SK-N-SH treated with all-trans-retinoic acid at 6 μM for 48 hours (cell line): ENCODE measurements around the gene MTREX.

Experiments used
- ATAC-seq: fragments of 200-7000 bp; cut with Tn5 transposase; 3 replicates; pipeline ENCODE4 v1.9.1; 2020; ENCODE audit warnings: mild to moderate bottlenecking, moderate library complexity
- ARNTL ChIP-seq: fragments of 450-650 bp; formaldehyde crosslinking; IDR thresholded peaks from 2 replicates; pipeline ENCODE4 v1.5.0; 2020; ENCODE audit warnings: low read depth, mild to moderate bottlenecking, moderate library complexity, borderline replicate concordance
- BACH2 ChIP-seq: fragments of 250-450 bp; sonication (Bioruptor Pico); IDR thresholded peaks from 2 replicates; pipeline ENCODE4 v1.9.0; 2021; ENCODE audit warnings: mild to moderate bottlenecking, borderline replicate concordance
- CREB5 ChIP-seq: fragments of 250-450 bp; sonication (Bioruptor Pico); IDR thresholded peaks from 2 replicates; pipeline ENCODE4 v1.5.1; 2020; ENCODE audit warnings: low read depth, mild to moderate bottlenecking, moderate library complexity
- CSDC2 ChIP-seq: fragments of 250-450 bp; sonication (Bioruptor Pico); IDR thresholded peaks from 2 replicates; pipeline ENCODE4 v1.5.0; 2020; ENCODE audit warnings: mild to moderate bottlenecking, moderate library complexity
- CSRNP3 ChIP-seq: fragments of 250-450 bp; sonication (Bioruptor Pico); IDR thresholded peaks from 2 replicates; pipeline ENCODE4 v1.5.1; 2021; ENCODE audit warnings: mild to moderate bottlenecking, moderate library complexity
- ESRRG ChIP-seq: fragments of 250-450 bp; sonication (Bioruptor Pico); IDR thresholded peaks from 2 replicates; pipeline ENCODE4 v1.6.1; 2021; ENCODE audit warnings: mild to moderate bottlenecking
- GLIS3 ChIP-seq: fragments of 250-450 bp; sonication (Bioruptor Pico); IDR thresholded peaks from 2 replicates; pipeline ENCODE4 v1.5.0; 2020; ENCODE audit warnings: mild to moderate bottlenecking, moderate library complexity
- ISL1 ChIP-seq: fragments of 250-450 bp; sonication (Bioruptor Pico); IDR thresholded peaks from 2 replicates; pipeline ENCODE4 v2.1.2; 2022; ENCODE audit warnings: mild to moderate bottlenecking, moderate library complexity
- OSR1 ChIP-seq: fragments of 250-450 bp; sonication (Bioruptor Pico); IDR thresholded peaks from 2 replicates; pipeline ENCODE4 v1.8.0; 2022; ENCODE audit warnings: moderate library complexity, mild to moderate bottlenecking, inconsistent platforms
- PATZ1 ChIP-seq: fragments of 250-450 bp; sonication (Bioruptor Pico); IDR thresholded peaks from 2 replicates; pipeline ENCODE4 v1.8.0; 2020; ENCODE audit warnings: mild to moderate bottlenecking, moderate library complexity, borderline replicate concordance
- PPARA ChIP-seq: fragments of 250-450 bp; sonication (Bioruptor Pico); IDR thresholded peaks from 2 replicates; pipeline ENCODE4 v1.5.0; 2020; ENCODE audit warnings: mild to moderate bottlenecking, borderline replicate concordance
- RARB ChIP-seq: fragments of 250-450 bp; sonication (Bioruptor Pico); IDR thresholded peaks from 2 replicates; pipeline ENCODE4 v1.8.0; 2021; ENCODE audit warnings: mild to moderate bottlenecking, moderate library complexity
- SNAI2 ChIP-seq: fragments of 250-450 bp; sonication (Bioruptor Pico); IDR thresholded peaks from 2 replicates; pipeline ENCODE4 v1.5.0; 2020; ENCODE audit warnings: mild to moderate bottlenecking, moderate library complexity
- TCF4 ChIP-seq: fragments of 250-450 bp; sonication (Bioruptor Pico); IDR thresholded peaks from 2 replicates; pipeline ENCODE4 v1.8.0; 2021; ENCODE audit warnings: mild to moderate bottlenecking, moderate library complexity, borderline replicate concordance
- TOX ChIP-seq: fragments of 250-450 bp; sonication (Bioruptor Pico); IDR thresholded peaks from 2 replicates; pipeline ENCODE4 v1.8.0; 2021; ENCODE audit warnings: mild to moderate bottlenecking, moderate library complexity, borderline replicate concordance
- TSHZ2 ChIP-seq: fragments of 250-450 bp; sonication (Bioruptor Pico); IDR thresholded peaks from 2 replicates; pipeline ENCODE4 v1.5.0; 2020; ENCODE audit warnings: mild to moderate bottlenecking, moderate library complexity
- ZC3H10 ChIP-seq: fragments of 250-450 bp; sonication (Bioruptor Pico); IDR thresholded peaks from 2 replicates; pipeline ENCODE4 v1.5.1; 2021; ENCODE audit warnings: mild to moderate bottlenecking, moderate library complexity
- ZFP3 ChIP-seq: fragments of 250-450 bp; sonication (Bioruptor Pico); IDR thresholded peaks from 2 replicates; pipeline ENCODE4 v1.5.0; 2020; ENCODE audit warnings: mild to moderate bottlenecking, moderate library complexity
- ZFP30 ChIP-seq: fragments of 450-650 bp; formaldehyde crosslinking; IDR thresholded peaks from 2 replicates; pipeline ENCODE4 v1.5.0; 2022; ENCODE audit warnings: mild to moderate bottlenecking, moderate library complexity
- ZNF565 ChIP-seq: fragments of 450-650 bp; formaldehyde crosslinking; conservative IDR thresholded peaks from 2 replicates; pipeline ENCODE4 v1.5.0; 2020; ENCODE audit warnings: low read depth, mild to moderate bottlenecking, moderate library complexity
- ZNF70 ChIP-seq: fragments of 450-650 bp; formaldehyde crosslinking; IDR thresholded peaks from 2 replicates; pipeline ENCODE4 v1.5.0; 2020; ENCODE audit warnings: mild to moderate bottlenecking, moderate library complexity
- ZNF8 ChIP-seq: fragments of 450-650 bp; formaldehyde crosslinking; IDR thresholded peaks from 2 replicates; pipeline ENCODE4 v1.5.0; 2020; ENCODE audit warnings: mild to moderate bottlenecking, moderate library complexity
- TF ChIP-seq, protein P1 (sequence below): fragments of 250-450 bp; sonication (Bioruptor Pico); IDR thresholded peaks from 2 replicates; pipeline ENCODE4 v1.8.0; 2021; ENCODE audit warnings: low read depth, mild to moderate bottlenecking, moderate library complexity, borderline replicate concordance

MTREX gene

DNA sequence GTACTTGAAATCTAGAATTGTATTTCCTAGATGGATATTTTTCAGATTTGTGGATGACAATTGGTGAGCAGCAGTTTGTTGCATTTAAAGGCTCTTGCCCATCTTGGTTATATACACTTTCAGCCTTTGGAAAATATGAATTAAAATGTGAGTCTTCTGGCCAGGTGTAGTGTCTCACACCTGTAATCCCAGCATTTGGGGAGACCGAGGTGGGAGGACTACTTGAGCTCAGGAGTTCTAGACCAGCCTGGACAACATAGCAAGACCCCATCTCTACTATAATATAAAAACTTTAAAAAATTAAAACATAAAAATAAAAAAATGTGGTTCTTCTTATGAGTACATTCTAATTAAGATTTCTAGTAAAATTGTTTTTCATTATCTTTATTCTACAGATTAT, 102.0 kb downstream of the MTREX start:
- TF ChIP-seq TCF4 (CRISPR knock-in tag) (no peak), BACH2 (CRISPR knock-in tag) (no peak), ZNF8 (no peak), ARNTL (CRISPR knock-in tag) (no peak), ZFP3 (CRISPR knock-in tag) (no peak), ZC3H10 (CRISPR knock-in tag) (no peak), TOX (CRISPR knock-in tag) (no peak), ESRRG (CRISPR knock-in tag) (no peak), ZFP30 (no peak)

GRCh38 chr5:55410845-55411244, 103.1 kb downstream of the MTREX start:
- TF ChIP-seq ARNTL (CRISPR knock-in tag) (no peak), TCF4 (CRISPR knock-in tag) (no peak), ZFP3 (CRISPR knock-in tag) (no peak), ZFP30 (no peak), GLIS3 (CRISPR knock-in tag) (no peak), BACH2 (CRISPR knock-in tag) (no peak), RARB (CRISPR knock-in tag) (no peak), ZNF70 (no peak), ESRRG (CRISPR knock-in tag) (no peak), CSDC2 (CRISPR knock-in tag) (no peak), OSR1 (no peak), CSRNP3 (CRISPR knock-in tag) (no peak), PATZ1 (CRISPR knock-in tag) (no peak), TSHZ2 (CRISPR knock-in tag) (no peak), ISL1 (CRISPR knock-in tag) (no peak), SNAI2 (no peak), TOX (CRISPR knock-in tag) (no peak)
- TF ChIP-seq, protein P1, sequence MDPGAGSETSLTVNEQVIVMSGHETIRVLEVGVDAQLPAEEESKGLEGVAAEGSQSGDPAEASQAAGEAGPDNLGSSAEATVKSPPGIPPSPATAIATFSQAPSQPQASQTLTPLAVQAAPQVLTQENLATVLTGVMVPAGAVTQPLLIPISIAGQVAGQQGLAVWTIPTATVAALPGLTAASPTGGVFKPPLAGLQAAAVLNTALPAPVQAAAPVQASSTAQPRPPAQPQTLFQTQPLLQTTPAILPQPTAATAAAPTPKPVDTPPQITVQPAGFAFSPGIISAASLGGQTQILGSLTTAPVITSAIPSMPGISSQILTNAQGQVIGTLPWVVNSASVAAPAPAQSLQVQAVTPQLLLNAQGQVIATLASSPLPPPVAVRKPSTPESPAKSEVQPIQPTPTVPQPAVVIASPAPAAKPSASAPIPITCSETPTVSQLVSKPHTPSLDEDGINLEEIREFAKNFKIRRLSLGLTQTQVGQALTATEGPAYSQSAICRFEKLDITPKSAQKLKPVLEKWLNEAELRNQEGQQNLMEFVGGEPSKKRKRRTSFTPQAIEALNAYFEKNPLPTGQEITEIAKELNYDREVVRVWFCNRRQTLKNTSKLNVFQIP, result no peak
- no peak for ATAC-seq

More for the DNA sequence above, 102.0 kb downstream of the MTREX start:
- no peak for ATAC-seq

GRCh38 chr5:55411876-55412275, 104.1 kb downstream of the MTREX start:
- no peak for ATAC-seq
- TF ChIP-seq TSHZ2 (CRISPR knock-in tag), result no peak
- TF ChIP-seq ZFP30, result no peak
- no peak for TF ChIP-seq PPARA (CRISPR knock-in tag)
- no peak for TF ChIP-seq TCF4 (CRISPR knock-in tag)
- TF ChIP-seq PATZ1 (CRISPR knock-in tag), result no peak
- TF ChIP-seq ZNF565 (CRISPR knock-in tag), result no peak
- TF ChIP-seq OSR1, result no peak
- no peak for TF ChIP-seq ESRRG (CRISPR knock-in tag)
- no peak for TF ChIP-seq CREB5 (CRISPR knock-in tag)
- TF ChIP-seq ZNF8, result no peak
- no peak for TF ChIP-seq ZC3H10 (CRISPR knock-in tag)
- TF ChIP-seq CSDC2 (CRISPR knock-in tag), result no peak
